Right hindlimb (tissue), 1 donor: Measurements from ENCODE around the gene SLC12A3.

Experiments used
- DNase-seq: peaks from one replicate; pipeline ENCODE4 v3.0.0-alpha.2; 2018

Gene SLC12A3, protein sequence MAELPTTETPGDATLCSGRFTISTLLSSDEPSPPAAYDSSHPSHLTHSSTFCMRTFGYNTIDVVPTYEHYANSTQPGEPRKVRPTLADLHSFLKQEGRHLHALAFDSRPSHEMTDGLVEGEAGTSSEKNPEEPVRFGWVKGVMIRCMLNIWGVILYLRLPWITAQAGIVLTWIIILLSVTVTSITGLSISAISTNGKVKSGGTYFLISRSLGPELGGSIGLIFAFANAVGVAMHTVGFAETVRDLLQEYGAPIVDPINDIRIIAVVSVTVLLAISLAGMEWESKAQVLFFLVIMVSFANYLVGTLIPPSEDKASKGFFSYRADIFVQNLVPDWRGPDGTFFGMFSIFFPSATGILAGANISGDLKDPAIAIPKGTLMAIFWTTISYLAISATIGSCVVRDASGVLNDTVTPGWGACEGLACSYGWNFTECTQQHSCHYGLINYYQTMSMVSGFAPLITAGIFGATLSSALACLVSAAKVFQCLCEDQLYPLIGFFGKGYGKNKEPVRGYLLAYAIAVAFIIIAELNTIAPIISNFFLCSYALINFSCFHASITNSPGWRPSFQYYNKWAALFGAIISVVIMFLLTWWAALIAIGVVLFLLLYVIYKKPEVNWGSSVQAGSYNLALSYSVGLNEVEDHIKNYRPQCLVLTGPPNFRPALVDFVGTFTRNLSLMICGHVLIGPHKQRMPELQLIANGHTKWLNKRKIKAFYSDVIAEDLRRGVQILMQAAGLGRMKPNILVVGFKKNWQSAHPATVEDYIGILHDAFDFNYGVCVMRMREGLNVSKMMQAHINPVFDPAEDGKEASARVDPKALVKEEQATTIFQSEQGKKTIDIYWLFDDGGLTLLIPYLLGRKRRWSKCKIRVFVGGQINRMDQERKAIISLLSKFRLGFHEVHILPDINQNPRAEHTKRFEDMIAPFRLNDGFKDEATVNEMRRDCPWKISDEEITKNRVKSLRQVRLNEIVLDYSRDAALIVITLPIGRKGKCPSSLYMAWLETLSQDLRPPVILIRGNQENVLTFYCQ

DNA sequence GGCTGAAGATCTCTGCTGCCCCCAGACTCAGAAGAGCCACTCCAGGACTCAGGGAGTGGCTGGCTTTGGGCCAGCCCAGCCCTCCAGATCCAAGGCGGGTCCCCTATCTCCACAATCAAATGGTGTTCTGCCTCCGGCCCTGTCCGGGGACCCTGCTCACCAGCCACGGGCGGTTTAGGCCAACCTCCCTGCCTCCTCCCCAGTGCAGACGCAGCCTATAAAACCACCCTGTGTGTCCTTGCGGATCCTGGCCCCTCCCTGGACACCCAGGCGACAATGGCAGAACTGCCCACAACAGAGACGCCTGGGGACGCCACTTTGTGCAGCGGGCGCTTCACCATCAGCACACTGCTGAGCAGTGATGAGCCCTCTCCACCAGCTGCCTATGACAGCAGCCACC, at the start of gene SLC12A3:
TSS of gene SLC12A3 (plus strand) at position 248 of the 400 bp plus-strand sequence. CDS start at position 277, 29 bp downstream.
- DNase-seq = no peak

DNA sequence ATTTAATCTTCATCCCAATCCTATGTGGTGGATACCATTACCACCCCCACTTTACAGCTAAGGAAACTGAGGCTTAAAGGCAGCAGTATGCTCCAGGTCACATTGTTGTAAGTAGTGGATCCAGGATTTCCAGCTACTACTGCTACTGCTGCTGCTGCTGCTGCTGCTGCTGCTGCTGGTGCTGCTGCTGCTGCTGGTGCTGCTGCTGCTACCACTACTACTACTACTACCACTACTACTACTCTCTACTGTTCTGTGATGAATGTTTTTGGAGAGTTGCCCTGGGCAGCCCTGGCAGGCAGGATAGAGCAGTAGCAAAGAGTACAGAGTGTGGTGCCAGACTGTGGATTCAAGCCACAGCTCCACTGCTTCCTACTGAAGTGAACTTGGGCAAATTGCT, 49.3 kb upstream of the SLC12A3 start:
- DNase-seq = no peak

DNA sequence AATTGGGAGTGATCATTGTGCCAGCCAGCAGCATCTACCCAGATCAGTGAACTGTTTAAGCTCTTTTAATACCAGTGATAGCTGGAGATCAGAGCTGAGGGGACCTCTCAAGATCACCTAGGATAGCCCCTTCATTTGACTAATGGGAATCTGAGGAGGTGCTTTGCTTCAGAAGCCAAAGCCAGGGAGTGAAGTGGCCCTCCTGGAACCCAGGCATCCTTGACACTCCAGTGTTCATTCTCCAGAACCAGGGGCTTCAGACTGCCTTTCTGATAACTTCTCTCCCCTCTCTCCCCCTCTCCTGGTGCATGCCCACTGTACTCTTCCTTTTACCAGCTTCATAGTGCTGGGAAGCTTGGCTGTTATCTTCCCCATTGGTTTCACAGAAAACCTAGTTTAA, 48.0 kb upstream of the SLC12A3 start:
- DNase-seq = no peak

DNA sequence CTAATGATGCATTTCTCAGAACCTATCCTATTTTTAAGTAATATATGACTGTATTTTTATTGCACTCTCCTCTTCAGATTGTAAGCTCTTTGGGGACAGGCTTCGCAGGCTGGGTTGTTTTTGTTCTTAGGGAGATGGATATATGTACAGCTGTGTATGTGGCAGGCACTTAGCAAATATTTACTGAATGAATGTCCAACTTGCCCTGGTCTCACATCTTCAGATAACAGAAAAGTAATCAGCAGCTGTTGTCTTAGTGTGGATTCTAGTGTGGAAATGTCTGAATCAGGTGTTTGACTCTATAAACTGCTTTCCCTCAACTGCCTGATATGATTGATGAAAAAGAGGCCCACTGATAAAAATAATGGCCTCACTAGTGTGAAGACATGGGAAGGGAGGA, 47.1 kb upstream of the SLC12A3 start:
- DNase-seq = no peak

DNA sequence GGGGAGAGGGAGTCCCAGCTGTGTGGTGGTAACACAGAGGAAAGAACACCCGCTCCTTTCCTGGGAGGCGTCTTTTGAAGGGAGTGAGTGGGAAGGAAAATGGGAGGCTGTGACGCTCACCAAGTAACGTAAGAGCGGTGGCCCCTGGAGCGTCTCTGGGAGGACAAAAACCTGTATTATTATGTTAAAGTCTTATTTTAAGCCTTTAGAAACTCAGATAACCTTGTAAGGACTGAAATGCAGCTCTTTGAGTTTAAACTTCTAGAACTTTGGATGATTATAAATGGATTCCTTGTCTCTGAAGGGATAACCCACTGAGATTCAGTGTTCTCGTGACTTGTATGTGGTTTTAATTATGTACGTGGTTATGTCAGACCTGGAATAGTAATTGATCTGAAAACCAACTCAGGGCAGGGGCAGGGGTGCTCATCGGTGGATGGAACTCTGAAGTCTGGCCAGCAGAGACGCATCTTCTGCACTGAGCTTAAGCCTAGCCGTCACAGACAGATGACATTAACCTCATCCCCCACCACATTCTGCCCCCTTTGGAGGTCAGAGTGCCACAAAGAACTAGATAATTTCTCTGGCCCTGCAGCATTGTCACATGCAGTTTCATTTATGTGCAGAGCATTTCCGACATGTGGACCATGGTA, 41.8 kb upstream of the SLC12A3 start:
- no peak for DNase-seq

DNA sequence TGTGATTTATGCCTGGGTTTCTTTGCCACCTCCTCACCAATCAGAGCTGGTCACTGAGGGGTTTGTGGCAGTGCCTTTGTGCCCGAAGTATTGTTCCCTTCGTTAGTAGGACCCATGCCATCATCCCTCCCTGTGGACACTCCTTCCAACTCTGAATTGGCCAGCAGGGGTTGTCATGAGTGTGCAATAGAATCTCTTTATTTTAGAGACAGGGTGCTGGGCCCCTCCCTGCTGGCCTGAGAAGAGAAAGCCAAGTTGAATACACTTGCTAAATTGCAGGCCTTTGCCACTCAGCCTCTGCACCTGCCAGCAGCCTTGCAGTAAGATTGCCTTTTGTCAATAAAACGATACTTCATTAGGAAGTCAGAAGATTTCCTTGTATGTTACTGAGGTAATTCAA, 40.7 kb upstream of the SLC12A3 start:
- DNase-seq = no peak

DNA sequence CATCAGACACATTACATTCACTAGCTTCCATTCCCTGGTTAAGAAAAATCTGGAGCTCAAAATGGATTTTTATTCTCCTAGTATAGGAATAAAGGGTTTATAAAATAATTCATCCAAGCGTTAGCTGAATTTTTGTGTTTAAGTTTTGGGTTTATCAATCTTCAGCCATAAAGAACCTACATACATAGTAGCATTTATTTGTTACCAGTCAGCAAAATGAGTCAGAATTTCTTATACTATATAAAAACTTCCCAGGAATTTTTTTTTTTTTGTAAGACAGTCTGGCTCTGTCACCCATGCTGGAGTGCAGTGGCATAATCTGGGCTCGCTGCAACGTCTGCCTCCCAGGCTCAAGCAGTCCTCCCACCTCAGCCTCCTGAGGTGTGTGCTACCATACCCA, 40.2 kb upstream of the SLC12A3 start:
- no peak for DNase-seq

DNA sequence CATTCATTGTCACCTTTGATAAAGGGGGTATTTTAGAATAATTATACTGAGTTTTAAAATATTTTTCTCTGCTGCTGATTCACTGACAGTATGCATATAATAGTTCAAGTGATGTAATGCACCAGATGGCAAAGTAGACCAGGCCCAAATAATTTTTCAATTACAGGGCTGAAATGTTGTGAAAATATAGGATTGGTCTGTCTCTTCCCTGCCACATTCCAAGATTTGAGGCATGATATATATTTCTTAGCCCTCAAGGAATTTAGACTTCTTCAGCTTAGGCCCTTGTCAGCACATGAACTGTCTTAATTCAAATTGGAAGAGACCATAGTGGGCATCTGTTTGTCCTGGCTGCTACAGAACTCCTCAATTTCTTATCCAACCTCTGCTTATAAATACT, 39.2 kb upstream of the SLC12A3 start:
- DNase-seq = no peak

DNA sequence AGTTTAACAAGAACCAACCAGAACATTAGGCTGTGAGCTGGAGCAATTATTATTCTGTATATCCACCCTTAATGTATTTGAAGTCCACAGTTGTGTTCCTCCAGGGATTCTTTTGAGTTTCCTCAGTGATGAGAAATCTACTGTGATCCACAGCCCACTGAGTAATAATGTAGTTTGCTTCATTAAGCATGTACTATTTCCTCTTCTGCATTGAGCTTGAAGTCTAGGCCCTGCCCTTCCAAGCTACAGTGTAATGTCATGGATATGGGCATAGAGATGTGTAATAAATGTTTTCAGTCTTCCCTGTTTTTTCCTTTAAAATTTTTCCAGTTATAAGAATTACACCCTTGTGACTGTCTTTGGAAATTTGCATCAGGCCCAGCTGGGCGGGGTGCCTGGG, 36.4 kb upstream of the SLC12A3 start:
- no peak for DNase-seq

DNA sequence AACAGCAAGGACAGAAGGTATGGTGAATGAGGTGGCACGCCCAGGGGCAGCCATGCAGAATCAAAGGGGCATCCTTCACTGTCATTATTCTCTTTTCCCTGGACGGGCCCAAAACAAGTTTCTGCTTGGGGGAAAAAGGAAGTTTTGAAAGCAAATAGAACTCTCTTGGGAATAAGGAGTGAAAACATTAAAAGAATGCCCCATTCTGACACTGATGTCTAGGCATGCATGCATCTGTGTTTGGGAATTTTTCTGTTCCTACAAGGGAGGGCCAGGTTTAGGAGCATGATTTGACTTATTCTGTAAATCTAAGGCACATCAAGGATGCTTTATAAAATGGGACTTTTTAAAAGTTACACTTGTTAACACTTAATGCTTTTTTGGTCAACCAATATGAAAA, 34.3 kb upstream of the SLC12A3 start:
- DNase-seq = no peak

DNA sequence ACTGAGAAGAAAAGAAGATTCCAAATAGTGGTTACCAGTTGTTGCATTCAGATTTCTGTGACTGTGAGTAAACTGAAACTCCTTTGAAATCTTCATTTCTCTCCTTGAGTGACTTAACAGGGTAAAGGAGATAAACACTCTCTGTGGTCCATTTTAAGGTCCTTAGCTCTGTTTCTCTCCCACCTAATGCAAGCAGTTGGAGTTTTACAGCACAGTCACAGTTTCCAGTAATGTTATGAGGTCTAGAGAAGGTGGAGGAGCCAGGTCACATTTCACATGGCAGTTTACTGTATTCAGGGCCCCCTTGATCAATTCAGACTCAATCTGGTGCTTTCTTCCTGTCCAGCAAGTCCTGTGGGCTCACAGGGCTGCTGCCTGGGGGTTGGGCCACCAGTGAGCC, 32.2 kb upstream of the SLC12A3 start:
- DNase-seq = no peak

DNA sequence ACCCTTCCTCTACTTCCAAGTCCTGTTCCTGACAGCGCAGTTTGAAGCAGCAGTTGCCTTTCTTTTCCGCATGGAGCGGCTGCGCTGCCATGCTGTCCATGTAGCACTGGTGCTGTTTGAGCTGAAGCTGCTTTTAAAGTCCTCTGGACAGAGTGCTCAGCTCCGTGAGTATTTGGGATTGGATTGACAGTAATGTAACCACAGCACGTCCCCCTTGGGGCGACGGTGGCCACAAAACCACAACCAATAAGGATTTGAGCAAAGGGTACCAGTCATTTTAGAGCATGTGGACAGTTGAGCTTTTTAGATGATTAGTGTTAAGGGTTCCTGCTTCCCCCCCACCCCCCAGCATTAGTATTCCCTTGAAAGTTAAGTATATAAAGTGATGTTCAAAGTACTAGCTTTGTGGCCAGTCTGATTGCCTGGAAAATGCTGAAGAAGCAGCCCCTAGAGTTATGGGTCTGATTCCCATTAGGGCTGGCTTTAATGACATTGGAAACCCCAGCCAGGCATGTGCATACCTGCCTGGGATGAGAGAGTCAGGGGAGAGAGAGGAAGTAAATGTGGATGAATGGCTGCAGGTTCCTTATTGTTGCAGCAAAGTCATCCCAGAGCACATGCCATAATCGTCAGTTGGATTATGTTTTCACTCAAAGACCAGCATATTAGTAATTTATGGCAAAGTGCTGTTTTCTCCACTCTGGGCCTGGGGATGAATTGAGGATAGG, 31.6 kb upstream of the SLC12A3 start:
- no peak for DNase-seq

DNA sequence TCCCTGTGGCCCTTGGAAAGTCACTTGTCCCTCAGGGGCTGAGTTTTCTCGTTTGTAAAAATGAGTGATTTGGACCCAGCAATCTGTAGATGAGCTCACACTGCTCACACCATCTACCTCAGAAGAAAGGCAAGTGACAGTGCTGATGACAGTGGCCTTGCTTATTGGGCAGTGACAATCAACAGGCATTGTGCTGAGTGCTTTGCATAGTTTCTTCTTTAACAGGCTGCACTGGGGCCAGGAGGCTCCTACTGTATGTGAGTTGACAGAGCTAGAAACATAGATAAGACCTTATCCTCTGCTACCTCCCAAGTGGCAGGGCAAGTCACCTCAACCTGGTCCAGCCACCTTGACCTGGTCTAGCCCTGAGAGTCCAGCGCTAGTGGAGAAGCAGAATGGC, 29.7 kb upstream of the SLC12A3 start:
- no peak for DNase-seq

DNA sequence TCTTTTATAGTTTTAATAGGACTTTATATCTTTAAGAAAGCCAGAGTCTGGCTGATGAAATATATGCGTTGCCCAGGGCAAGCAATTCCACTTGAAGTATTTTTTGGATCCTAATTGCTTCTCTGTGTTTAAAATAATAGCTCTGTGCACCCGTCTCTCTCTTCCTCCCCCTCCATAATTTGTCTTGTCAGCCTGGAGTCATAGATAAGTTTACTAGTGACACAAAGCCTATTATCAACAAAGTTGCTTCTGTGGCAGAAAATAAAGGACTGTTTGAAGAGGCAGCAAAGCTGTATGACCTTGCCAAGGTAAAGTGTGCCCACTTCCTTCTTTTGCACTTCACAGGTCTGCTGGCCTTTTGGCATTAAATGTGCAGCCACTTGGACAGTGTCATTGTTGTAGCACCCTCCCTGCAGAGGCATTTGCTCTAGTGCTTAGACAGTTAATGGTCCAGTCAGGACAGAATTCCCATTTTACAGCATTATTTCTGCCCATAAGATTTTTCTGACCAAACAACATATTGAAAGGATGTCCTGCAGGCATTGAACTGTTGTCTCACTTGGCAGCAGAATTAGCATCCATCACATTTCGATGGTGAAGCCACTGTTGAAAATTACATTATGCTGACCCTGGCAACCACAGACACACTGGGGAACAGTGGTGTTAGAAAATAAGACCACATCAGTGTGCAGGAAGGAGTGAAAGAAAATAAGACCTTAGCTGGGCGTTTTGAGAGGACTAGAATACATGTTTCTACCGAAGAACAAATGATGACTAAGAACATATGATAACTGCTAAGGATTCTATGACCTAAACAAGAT, 28.4 kb upstream of the SLC12A3 start:
- no peak for DNase-seq

DNA sequence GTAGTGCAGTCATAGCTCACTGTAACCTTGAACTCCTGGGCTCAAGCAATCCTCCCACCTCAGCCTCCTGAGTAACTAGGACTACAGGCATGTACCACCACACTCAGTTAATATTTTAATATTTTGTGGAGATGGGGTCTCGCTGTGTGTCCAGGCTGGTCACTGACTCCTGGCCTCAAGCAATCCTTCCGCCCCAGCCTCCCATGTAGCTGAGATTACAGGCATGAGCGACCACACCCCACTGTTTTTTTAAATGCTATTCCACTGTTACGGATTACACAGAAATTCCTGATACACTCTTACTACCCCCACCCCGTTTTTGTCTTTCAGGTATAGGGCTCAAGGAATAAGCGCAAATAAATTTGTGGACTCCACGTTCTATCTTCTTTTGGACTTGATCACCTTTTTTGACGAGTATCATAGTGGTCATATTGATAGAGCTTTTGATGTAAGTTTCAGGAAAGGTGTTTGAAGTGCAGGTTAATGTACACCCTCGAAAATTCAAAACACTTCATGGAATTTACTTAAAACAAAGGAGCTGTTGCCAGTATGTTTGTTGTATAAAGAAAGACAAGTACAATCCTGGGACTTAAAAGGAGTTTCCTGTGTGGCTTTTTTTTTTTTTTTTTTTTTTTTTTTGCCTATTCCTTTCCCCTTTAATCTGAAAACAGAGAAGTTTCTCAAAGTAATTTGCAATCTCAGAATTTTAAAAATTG, 26.2 kb upstream of the SLC12A3 start:
- DNase-seq = no peak

DNA sequence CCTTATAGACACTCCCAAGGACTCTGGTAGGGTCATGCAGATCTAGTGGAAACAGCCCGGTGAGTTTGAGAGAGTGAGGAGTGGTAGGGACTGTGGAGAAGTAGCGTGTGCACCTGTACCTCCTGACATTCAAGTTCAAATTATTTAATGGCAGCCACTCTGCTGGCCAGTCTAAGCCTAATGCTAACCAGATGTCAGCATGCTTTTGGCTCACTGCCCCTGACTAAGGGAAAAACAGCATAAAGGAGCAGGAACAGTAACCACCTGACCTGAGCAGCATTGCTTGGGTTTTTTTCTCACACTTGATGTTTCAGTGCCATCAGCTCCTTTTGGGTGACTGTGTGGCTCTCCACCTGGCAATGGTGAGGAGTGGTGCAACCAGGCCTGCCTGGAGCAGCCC, 23.8 kb upstream of the SLC12A3 start:
- DNase-seq = no peak

DNA sequence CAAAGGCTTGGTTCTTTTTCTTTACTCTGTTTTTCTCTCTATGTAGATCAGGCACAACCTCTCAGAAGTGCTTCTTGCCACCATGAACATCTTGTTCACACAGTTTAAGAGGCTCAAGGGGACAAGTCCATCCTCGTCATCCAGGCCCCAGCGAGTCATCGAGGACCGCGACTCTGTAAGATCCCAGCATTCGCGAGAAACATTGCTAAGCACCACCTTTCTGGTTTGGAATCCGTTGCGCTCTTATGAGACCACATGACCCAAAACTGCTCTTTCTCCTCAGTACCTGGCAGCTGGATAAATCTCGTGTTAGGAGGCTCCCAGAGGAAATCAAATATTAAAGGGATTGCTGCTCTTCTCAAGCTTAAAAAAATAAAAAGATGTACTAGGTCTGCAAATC, 23.3 kb upstream of the SLC12A3 start:
- no peak for DNase-seq

DNA sequence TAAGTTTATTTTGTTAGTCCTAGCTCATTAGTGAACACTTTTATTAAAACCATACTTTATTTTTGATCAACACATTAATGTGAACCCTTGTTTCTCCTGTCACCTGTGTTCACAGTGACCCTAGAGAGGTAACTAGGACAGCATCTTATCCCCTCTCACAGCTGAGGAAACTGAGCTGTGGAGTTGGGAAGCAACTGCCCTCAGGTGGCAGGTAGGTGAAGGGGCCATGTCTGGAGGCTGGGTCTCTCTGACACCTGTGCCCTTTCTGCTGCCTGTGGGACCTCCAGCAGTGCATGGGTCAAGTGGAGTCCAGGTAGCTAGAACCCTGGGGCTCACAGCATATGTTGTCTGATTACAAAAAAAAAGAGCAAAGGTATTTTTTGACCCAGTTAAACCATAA, 22.9 kb upstream of the SLC12A3 start:
- DNase-seq = no peak

DNA sequence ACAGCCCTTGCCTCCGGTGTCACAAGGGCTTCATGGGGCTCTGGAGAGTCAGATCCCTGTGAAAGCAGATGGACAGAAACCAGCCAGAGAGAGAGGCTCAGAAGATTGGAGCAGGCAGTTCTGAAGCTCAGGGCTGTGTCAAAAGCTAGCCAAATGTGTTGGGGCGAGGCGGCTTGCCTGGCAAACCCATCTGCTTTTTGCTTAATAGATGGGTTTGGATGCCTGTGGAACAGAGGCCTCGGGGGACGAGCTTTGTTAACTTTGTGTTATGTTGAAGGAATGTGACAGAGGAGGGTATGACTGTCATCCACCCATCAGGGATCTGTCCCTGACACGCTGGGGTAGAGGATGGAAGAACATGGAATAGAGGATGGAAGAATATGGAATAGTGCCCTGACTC, 21.0 kb upstream of the SLC12A3 start:
- no peak for DNase-seq

DNA sequence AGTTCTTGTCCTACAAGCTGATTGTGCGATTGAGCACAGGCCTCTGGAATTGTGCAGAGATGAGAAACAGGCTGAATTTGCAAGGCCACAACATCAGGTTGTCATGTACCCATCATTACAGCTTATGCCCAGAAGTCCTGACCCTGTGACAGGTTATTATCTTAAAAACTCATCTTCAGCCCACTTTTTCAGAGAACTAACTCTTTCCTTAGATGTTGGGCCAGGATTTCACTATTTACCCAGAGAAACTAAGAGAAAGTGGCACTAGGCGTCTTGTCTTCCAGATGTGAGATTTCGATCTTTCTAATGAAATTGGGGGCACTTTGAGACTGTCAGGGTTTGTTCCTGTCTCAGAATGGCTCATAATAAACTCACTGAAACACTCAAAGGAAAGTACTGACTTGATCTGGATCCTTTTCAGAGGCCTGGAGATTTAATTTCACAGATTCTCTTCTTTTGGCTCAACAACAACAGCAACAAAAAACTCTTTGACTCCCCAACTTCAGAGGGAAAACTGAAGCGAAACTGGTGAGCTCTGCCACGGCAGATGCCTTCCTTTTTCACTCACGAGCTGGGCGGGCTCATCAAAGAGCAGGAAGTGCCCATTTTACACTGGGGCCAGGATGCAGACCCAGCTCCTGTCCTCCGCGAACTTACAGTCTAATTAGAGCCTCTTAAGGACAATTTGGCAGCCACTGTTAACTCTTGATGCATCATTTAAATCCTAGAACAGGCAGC, 17.7 kb upstream of the SLC12A3 start:
- DNase-seq = no peak
